ENCODE measurements around the gene TIGAR.

The TIGAR gene

DNA sequence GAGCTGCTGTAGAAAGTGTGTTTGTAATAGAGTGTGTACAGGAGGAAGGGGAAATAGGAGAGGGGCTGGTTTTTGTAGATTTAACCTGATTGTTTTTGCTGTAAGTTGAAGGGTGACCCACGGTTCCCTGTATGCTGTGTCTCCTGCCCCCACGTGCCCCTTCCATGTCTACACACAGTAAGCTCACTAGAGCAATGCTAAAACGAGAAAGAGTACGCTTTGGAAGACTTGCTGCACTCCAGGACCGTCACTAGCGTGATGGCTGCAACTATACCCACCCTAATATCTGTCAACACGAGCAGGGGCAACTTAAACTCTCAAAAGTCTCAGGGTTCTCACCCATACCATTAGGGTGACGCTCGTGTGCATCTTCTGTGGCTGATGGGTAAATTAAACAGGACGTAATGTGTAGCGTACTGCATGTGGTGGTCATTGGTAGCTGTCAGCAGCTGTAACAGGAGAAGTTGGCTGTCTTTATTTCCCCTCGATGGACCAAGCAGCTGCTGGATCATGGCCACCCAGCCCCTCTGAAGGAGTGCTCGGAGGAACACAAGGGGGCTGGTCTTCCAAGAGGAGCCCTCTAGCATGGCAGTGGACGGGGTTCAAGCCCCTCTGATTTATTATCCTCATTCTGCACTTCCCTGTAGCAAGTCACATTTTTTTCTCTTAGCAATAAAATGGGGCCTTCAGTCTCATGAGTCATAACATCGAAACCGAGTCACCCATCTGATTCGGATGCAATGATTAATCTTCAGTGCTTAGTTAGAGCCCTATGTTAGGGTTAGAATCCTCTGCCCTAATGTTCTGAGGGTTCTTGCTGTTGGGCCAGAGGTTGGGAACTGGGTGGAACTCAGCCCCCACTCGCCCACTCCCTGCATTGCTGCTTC is 33.4 kb upstream of the TIGAR start:
- Histone ChIP-seq H3K27ac (ENCODE audit: insufficient read depth in 1 of 2, low read depth in 1 of 2, low read length in 2 of 2, poor library complexity in 1 of 2, severe bottlenecking in 2 of 2) (no peak overlapping the region), H3K36me3 (ENCODE audit: control insufficient read depth in 4 of 4, insufficient read depth in 4 of 4, low read length in 3 of 4) (peaks cover 28 to 98% (median 69%) of the 10 kb centered on the region in 4 experiments), H3K4me1 (ENCODE audit: control extremely low read depth in 1 of 4, control insufficient read depth in 4 of 4, insufficient read depth in 4 of 4, low read length in 3 of 4) (peaks cover 0 to 57% (median 52%) of the 10 kb centered on the region in 4 experiments), H3K9me3 (ENCODE audit: control extremely low read depth in 1 of 5, control insufficient read depth in 4 of 5, insufficient read depth in 2 of 5, low read depth in 1 of 5, low read length in 4 of 5) (no peaks in the 10 kb centered on the region), H3K4me3 (ENCODE audit: control insufficient read depth in 1 of 7, extremely low read depth in 1 of 7, insufficient read depth in 4 of 7, low read depth in 2 of 7, low read length in 6 of 7) (no peak overlapping the region), H3K27me3 (replicated peaks in 2 of 5; ENCODE audit: control insufficient read depth in 4 of 5, insufficient read depth in 5 of 5, low read length in 4 of 5) (no peaks in the 10 kb centered on the region)
- ChIA-PET CTCF (interaction anchor here (1.4 to 3.3 kb wide), 2 partner anchors 9 to 11 kb away, joined by 4 to 14 read pairs; no protein-coding TSS in a partner anchor), POLR2A (interaction anchor here (0.5 kb wide), 1 partner anchor 272 kb away, joined by 3 read pairs; no protein-coding TSS in a partner anchor)
- peak in 2 of 3 donors; percentile 46 to 60 for DNase-seq
- 84% methylated on average over 16 of the region's 18 CpGs for WGBS (ENCODE audit: insufficient coverage)

DNA sequence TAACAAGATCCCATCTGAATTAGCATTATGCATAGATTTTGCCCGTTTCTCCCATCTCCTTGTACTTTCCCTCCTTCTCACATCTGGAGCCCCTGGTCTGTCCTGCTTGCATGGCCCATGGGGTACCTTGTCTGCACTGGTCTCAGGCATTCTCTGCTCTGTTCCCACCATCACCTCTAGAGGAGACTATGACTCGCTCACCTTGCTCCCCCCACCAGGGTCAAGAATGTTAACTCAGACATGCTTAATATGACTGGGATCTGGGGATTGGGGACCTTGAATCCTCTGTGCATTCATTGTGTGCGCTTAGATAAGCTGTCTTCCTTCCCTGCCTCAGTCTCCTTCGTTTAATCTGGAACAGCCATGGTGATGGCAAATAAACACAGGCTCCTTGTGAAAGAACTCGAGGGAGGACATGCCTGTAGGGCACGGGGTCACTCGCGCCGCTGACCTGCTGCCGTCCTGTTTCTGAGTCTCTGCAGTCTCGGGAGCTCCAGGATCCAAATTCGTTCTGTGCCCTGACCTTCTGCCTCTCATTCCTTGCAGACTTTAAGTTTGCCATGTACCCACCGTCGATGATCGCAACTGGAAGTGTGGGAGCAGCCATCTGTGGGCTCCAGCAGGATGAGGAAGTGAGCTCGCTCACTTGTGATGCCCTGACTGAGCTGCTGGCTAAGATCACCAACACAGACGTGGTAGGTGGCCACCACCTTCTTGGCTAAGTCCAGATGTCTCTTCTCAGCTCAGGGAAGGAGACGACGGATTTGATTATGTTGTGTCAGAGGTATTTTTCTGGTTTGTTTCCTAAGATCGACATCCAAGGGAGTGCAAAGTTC is 32.5 kb upstream of the TIGAR start:
- no peaks in the 10 kb centered on the region for H3K27me3 ChIP-seq (replicated peaks in 2 of 5; ENCODE audit: control insufficient read depth in 4 of 5, insufficient read depth in 5 of 5, low read length in 4 of 5)
- peak overlapping the region in 1 of 2 experiments; percentile 52 for H3K27ac ChIP-seq (ENCODE audit: insufficient read depth in 1 of 2, low read depth in 1 of 2, low read length in 2 of 2, poor library complexity in 1 of 2, severe bottlenecking in 2 of 2)
- CTCF ChIA-PET: interaction anchor here (1.1 to 2.1 kb wide), 6 partner anchors 8 to 404 kb away, joined by 3 to 17 read pairs (median 6); no protein-coding TSS in a partner anchor
- POLR2A ChIA-PET: interaction anchor here (1.1 kb wide), 2 partner anchors 14 to 16 kb away, joined by 3 read pairs; no protein-coding TSS in a partner anchor
- WGBS (ENCODE audit: insufficient coverage): 61% methylated on average over 19 of the region's 20 CpGs
- H3K4me1 ChIP-seq (ENCODE audit: control extremely low read depth in 1 of 4, control insufficient read depth in 4 of 4, insufficient read depth in 4 of 4, low read length in 3 of 4): peaks cover 0 to 63% (median 52%) of the 10 kb centered on the region in 4 experiments
- H3K9me3 ChIP-seq (ENCODE audit: control extremely low read depth in 1 of 5, control insufficient read depth in 4 of 5, insufficient read depth in 2 of 5, low read depth in 1 of 5, low read length in 4 of 5): no peaks in the 10 kb centered on the region
- peak in 2 of 3 donors; percentile 56 to 61 for DNase-seq
- H3K36me3 ChIP-seq (ENCODE audit: control insufficient read depth in 4 of 4, insufficient read depth in 4 of 4, low read length in 3 of 4): peaks cover 26 to 98% (median 70%) of the 10 kb centered on the region in 4 experiments
- H3K4me3 ChIP-seq (ENCODE audit: control insufficient read depth in 1 of 7, extremely low read depth in 1 of 7, insufficient read depth in 4 of 7, low read depth in 2 of 7, low read length in 6 of 7): peak overlapping the region in 4 of 7 experiments; percentile 6 to 47 (median 34)

DNA sequence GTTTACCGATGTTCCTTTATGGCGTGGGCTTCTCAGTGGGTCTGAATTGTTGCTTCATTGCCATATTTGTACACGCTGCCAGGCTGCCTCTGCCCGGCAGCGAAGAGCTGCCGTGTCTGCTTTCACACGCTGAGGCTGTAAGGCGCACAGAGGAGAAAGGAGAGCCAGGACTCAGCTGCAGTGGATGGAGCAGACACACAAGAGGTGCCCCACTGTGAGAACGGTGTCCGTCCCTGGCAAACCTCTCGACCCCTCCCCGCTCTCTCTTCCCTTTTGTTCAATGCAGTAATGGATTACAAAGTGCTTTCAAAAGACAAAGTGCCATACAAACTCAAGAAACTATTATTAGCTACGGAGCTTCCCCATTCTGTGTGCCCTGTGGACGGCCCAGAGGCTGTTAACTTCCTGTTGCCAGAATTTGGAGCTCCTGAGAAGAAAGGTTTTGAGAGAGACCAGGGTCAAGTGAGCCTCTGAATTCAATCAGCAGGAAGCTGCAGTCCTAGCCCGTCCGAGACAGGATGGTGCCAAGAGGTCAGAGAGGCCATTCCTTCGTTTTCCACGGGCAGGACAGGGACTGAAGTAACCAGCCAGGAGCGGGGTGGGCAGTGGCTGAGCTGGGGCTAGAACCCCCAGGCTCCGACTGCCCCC is 31.7 kb upstream of the TIGAR start:
- POLR2A ChIA-PET: interaction anchor here (0.6 to 1.1 kb wide), 3 partner anchors 13 to 493 kb away, joined by 3 to 4 read pairs (median 3); no protein-coding TSS in a partner anchor
- 23% methylated on average over 16 of the region's 20 CpGs for WGBS (ENCODE audit: insufficient coverage)
- H3K4me3 ChIP-seq (ENCODE audit: control insufficient read depth in 1 of 7, extremely low read depth in 1 of 7, insufficient read depth in 4 of 7, low read depth in 2 of 7, low read length in 6 of 7): peak overlapping the region in 5 of 7 experiments; percentile 8 to 47 (median 39)
- peak overlapping the region in 1 of 2 experiments; percentile 8 for H3K27ac ChIP-seq (ENCODE audit: insufficient read depth in 1 of 2, low read depth in 1 of 2, low read length in 2 of 2, poor library complexity in 1 of 2, severe bottlenecking in 2 of 2)
- no peaks in the 10 kb centered on the region for H3K9me3 ChIP-seq (ENCODE audit: control extremely low read depth in 1 of 5, control insufficient read depth in 4 of 5, insufficient read depth in 2 of 5, low read depth in 1 of 5, low read length in 4 of 5)
- H3K4me1 ChIP-seq (ENCODE audit: control extremely low read depth in 1 of 4, control insufficient read depth in 4 of 4, insufficient read depth in 4 of 4, low read length in 3 of 4): peaks cover 0 to 70% (median 54%) of the 10 kb centered on the region in 4 experiments
- H3K36me3 ChIP-seq (ENCODE audit: control insufficient read depth in 4 of 4, insufficient read depth in 4 of 4, low read length in 3 of 4): peaks cover 18 to 96% (median 73%) of the 10 kb centered on the region in 4 experiments
- CTCF ChIA-PET: interaction anchor here (1.1 to 2.1 kb wide), 7 partner anchors 8 to 404 kb away, joined by 3 to 17 read pairs (median 6); no protein-coding TSS in a partner anchor
- peak in 2 of 3 donors; percentile 68 to 75 for DNase-seq
- no peaks in the 10 kb centered on the region for H3K27me3 ChIP-seq (replicated peaks in 2 of 5; ENCODE audit: control insufficient read depth in 4 of 5, insufficient read depth in 5 of 5, low read length in 4 of 5)

DNA sequence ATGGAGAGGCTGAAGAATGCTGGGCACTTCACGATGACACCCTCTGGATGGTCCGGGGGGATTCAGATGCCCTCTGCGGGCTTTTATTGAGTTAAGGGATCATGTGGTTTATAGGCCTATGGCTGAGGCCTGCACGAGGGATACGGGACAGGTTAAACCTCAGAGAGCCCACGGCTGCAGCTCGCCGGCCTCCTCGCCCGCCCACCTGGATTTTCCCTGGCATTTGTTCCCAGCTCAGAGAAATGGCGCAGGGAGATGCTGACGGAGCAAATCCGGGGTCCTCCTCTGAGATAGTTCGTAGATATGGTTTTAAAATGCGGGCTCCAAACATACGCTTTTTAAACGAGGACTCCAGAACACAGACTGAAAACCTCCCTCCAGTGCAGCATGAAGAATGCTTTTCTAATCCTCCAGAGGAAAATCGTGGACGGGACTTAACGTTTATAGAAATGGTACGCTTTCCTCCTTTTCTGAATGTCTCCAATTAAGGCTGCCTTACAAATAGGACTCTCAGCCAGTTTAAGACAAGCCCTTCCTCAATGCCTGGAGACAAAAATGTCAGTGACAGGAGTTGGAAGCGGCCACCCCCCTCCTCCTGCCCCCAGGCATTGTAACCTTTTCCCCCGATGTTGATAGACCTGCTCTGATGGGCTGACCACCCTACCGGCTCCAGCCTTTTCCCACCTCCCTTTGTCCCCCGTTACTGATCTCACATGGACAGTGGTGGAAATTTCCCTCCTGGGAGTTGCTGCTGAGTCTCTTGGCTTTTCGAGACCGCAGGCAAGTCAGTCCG is 30.8 kb upstream of the TIGAR start:
- 93% methylated on average over 24 of the region's 28 CpGs for WGBS (ENCODE audit: insufficient coverage)
- DNase-seq: no peak
- Histone ChIP-seq H3K4me1 (ENCODE audit: control extremely low read depth in 1 of 4, control insufficient read depth in 4 of 4, insufficient read depth in 4 of 4, low read length in 3 of 4) (peaks cover 0 to 66% (median 51%) of the 10 kb centered on the region in 4 experiments), H3K4me3 (ENCODE audit: control insufficient read depth in 1 of 7, extremely low read depth in 1 of 7, insufficient read depth in 4 of 7, low read depth in 2 of 7, low read length in 6 of 7) (peak overlapping the region in 1 of 7 experiments; percentile 39), H3K36me3 (ENCODE audit: control insufficient read depth in 4 of 4, insufficient read depth in 4 of 4, low read length in 3 of 4) (peaks cover 22 to 98% (median 76%) of the 10 kb centered on the region in 4 experiments), H3K9me3 (ENCODE audit: control extremely low read depth in 1 of 5, control insufficient read depth in 4 of 5, insufficient read depth in 2 of 5, low read depth in 1 of 5, low read length in 4 of 5) (no peaks in the 10 kb centered on the region), H3K27ac (ENCODE audit: insufficient read depth in 1 of 2, low read depth in 1 of 2, low read length in 2 of 2, poor library complexity in 1 of 2, severe bottlenecking in 2 of 2) (peak overlapping the region in 1 of 2 experiments; percentile 8), H3K27me3 (replicated peaks in 2 of 5; ENCODE audit: control insufficient read depth in 4 of 5, insufficient read depth in 5 of 5, low read length in 4 of 5) (no peaks in the 10 kb centered on the region)
- ChIA-PET POLR2A (interaction anchor here (0.6 to 1.1 kb wide), 2 partner anchors 13 to 494 kb away, joined by 3 to 4 read pairs; no protein-coding TSS in a partner anchor), CTCF (interaction anchor here (0.6 to 2.1 kb wide), 8 partner anchors 11 to 405 kb away, joined by 3 to 17 read pairs (median 6); no protein-coding TSS in a partner anchor)

DNA sequence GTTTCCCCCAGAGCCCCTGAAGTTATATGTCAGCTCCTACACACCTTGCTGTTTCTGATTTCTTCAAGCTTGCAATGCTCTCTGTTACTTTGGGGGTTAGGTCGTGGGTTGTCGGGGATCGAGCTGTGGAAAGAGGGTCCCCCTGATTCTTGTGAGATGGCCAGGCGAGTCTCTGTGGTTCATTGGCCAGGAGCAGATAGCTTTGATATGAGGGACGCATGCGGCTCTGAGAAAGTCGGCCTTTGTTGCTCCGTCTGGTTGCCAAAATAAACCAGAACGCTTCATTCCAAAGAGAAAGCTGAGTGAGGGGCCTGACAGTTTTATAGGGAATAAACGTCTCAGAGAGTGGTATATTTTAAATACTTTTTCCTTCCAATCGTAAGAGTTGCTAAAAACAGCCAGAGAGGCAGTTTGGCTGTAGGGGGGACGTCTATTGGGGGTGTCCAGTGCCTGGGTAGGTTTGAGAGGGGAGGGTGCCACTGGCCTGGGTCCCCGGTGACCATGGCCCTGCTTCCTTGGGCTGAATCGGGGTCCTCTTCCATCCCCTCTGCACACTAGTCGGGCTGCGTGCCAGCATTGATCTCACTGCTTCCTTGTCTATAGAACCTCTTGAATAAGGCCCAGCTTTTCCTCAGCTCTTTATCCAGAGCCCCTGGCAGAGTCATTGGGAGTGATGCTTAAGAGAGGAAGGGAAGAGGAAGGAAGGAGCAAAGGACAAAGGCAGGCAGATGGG is 28.5 kb upstream of the TIGAR start:
- 96% methylated on average over 14 of the region's 16 CpGs for WGBS (ENCODE audit: insufficient coverage)
- POLR2A ChIA-PET: no interaction called here
- no peak overlapping the region for H3K4me3 ChIP-seq (ENCODE audit: control insufficient read depth in 1 of 7, extremely low read depth in 1 of 7, insufficient read depth in 4 of 7, low read depth in 2 of 7, low read length in 6 of 7)
- no peaks in the 10 kb centered on the region for H3K27me3 ChIP-seq (replicated peaks in 2 of 5; ENCODE audit: control insufficient read depth in 4 of 5, insufficient read depth in 5 of 5, low read length in 4 of 5)
- H3K36me3 ChIP-seq (ENCODE audit: control insufficient read depth in 4 of 4, insufficient read depth in 4 of 4, low read length in 3 of 4): peaks cover 25 to 93% (median 73%) of the 10 kb centered on the region in 4 experiments
- no peak overlapping the region for H3K27ac ChIP-seq (ENCODE audit: insufficient read depth in 1 of 2, low read depth in 1 of 2, low read length in 2 of 2, poor library complexity in 1 of 2, severe bottlenecking in 2 of 2)
- H3K9me3 ChIP-seq (ENCODE audit: control extremely low read depth in 1 of 5, control insufficient read depth in 4 of 5, insufficient read depth in 2 of 5, low read depth in 1 of 5, low read length in 4 of 5): no peaks in the 10 kb centered on the region
- CTCF ChIA-PET: interaction anchor here (0.6 to 2.7 kb wide), 5 partner anchors 10 to 637 kb away, joined by 3 to 8 read pairs (median 4); no protein-coding TSS in a partner anchor
- peaks cover 0 to 43% (median 29%) of the 10 kb centered on the region in 4 experiments for H3K4me1 ChIP-seq (ENCODE audit: control extremely low read depth in 1 of 4, control insufficient read depth in 4 of 4, insufficient read depth in 4 of 4, low read length in 3 of 4)
- DNase-seq: no peak

Measured in common myeloid progenitor, CD34-positive (primary cell).